AML-193 (cell line): ENCODE results near the gene PRKAR1A.

Experiments
- DNase-seq, 2 experiments: peaks; one replicate each; lab custom pipeline; 2025; lab: John Stamatoyannopoulos, UW

The PRKAR1A gene

GRCh38 chr17:68542698-68543463 is 30.7 kb downstream of the PRKAR1A start:
- no peak for DNase-seq

- DNase-seq, result no peak
These were observed 32.1 kb downstream of the PRKAR1A start for GRCh38 chr17:68544111-68544915.

DNA sequence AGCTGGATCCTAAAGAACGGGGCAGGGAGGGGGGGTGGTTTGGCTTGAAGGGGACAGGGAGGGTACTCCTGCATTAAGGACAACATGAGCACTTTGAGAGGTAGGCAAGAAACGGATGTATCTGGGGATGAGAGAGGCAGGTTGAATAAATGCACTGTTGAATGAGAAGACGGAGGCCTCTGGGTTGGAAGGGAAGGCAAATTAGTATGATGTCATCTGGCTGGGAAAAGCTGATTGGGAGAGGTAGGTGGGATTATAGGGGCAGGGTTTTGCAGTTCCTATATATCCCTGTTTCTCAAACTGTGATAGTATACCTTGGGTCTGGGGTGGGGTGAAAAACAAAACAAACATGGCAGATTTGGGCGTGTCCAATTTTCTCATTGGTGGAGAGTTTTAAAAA is 44.3 kb downstream of the PRKAR1A start:
- no peak for DNase-seq

- no peak for DNase-seq
These were observed 47.1 kb downstream of the PRKAR1A start for GRCh38 chr17:68559316-68559715.

DNA sequence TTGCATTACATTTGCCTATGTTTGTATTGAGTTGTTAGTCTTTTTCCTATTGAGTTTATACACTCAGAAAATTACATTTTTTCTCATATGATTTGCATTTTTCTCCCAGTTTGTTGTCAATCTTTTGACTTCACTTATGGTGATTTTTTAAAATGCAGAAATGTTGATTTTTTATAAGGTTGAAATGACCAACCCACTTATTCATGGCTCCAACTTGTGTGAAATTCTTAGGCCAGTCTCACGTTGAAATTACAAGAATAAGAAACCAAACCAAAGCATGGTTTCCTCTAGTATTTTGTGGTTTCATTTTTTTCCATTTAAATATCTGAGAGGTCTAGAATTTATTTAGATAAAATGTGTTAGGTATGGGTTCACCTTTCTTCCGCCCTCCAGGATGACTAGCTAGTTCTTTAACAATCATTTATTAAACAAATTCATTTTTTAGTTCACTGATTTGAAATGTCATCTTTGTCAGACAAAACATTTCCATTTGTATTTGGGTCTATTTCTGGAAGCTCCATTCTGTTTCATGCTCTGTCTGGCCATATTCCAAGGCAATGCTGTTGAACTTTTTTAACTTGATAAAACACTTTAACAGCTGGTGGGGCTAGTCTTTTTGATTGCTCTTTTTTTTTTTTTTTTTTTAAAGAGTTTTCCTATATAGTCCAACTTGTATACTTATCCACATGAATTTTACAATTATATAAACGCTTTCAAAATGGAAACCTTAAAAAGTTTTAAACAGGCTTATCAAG is 48.9 kb downstream of the PRKAR1A start:
- DNase-seq, result no peak

DNA sequence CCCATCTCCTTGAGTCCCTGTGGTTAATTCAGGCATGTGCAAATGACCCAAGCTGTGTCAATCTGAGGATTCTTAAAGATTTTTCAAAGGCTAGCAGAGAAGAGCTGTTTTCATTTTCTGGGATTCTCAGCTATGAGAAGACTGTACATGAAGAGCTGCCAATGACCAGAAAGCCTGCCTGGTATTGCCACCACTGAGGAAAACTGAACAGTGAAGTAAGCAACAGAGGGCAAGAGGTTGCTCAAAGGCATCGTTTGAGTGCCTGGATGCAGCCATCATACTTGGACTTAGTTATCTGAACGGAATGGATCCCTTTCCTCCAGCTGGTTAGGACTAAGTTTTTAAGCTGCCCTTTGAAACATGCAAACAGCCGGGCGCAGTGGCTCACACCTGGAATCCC is 50.5 kb downstream of the PRKAR1A start:
- DNase-seq, result no peak

DNA sequence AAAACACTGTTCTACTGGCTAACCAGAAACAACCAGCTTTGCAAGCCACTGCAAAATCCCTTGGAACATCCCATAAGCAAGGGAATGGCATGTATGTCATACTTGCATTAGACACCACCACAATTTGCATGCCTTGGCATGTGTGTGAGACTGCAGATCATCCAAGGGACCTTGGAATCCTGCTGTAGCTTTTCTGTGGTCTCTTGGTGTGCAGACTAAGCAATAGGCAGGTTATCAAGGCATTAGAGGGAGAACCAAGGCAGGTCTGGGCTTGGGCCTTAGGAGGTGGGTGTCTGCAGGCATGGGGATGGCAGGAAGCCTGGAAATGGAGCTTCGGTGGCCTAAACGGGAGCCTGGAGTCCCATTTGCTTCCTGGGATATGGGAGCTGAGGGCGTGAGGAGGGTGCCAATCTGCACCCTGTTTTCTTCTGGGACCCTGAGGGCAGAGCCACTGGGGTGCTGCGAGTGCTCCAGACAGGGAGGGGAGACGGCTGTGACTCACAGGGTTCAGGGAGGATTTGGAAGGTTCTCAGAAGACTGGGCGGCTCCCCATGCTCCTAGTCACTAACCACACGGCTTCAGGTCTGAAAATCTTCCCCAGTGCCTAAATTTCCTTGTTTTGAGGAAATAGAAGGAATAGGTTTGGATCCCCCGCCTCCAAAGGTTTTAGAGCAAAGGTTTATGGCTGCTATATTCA is 52.3 kb downstream of the PRKAR1A start:
- no peak for DNase-seq

DNA sequence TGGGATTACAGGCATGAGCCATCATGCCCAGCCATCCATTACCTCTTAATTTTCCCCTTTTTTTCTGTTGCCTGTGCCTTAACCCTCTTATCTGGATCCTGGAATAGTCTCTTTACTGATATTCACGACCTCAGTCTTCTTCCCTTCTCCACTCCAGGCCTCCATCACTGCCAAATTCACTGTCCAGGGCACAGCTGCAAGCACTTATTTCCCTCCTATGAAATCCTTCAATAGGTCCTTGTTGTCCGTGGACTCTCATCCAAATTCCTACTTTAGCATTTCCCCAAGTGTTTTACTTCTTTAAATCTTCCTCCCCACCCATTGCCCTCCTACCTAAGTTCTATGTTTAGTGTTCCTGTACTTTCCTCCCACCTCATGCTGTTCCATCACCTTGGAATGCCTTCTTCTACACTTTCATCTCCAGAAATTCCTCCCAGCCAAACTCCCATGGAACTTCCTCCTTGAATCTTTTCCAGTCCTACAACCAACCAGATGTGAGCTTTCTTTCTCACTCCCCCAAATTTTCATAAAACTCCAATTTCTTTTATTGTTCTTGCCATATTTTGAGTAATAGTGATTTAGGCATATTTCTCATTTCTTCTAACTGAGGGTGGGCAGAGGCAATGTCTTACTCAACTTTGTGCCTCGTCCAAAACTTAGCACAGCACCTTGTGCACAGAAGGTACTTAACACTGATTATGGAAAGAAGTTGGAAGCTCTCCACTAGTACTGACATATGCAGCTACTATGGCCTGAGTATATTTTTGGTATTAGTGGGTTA is 53.6 kb downstream of the PRKAR1A start:
- no peak for DNase-seq

DNA sequence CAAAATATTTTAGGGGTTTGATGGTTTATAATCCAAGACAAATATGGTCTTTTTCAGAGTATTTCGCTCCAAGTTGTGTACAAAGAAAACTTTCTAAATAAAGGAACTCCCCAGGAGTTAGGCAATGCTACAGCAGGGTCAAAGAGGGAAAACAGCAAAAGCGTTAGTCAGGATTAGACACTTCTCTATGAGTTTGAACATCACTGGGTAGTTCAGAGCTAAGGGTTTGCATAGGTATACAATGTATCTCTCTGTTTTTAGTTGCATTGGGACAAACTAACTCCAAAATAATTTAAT is 54.2 kb downstream of the PRKAR1A start:
- DNase-seq, result no peak

DNA sequence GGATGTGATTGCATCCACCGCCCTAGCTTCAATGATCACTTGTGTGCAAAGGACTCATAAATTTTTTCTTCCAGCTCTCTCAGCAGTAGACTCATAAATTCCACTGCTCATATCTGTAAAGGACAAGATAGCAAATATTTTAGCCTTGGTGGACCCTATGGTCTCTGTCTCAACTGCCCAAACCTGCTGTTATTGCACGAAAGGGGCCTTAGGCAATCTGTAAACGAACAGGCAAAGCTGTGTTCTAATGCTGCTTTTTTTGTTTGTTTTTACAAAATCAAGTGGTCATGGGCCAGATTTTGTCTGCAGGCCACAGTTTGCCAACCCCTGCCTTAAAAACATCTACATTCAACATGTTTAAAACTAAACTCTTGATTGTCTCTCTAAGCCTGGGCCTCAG is 54.8 kb downstream of the PRKAR1A start:
- DNase-seq, result no peak

- DNase-seq, result no peak
These were observed 55.4 kb downstream of the PRKAR1A start for GRCh38 chr17:68567581-68567980.

GRCh38 chr17:68568581-68568980 is 56.4 kb downstream of the PRKAR1A start:
- DNase-seq, result no peak

DNA sequence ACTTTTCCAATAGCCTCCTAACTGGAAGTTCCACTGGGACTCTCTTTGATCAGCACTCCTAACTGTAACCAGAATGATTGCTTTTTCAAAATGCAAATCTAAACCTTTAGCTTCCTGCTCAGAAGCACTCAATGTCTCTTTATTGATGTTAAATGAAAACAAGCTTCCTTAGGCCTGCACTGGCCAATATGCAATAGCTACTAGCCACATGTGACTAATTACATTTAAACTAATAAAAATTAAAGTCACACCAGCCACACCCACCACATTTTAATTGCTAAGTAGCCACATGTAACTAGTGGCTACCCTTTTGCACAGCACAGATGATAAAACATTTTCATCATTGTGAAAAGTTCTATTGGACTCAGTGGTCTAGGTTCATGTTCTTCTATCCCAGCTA is 57.1 kb downstream of the PRKAR1A start:
- no peak for DNase-seq

DNA sequence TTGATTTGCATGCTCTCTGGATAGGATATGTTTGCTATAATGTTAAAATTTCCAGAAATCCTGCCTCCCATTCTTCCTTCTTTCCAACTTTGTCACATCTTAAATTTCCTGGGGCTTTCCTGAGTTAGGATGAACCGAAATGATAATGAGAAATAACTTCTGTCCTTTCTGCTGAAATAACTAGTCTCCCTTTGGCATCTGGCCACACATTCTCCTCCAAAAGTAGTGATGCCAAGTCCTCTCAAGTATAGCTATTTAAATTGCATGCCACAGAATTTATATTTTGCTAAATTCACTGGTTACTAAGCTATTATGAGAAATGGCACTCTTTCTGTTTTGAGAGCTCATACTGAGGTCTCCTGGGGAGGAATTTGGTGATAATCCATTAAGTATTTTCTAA is 58.3 kb downstream of the PRKAR1A start:
- no peak for DNase-seq

- peak; percentile 9 to 29 for DNase-seq
These were observed 60.1 kb downstream of the PRKAR1A start for GRCh38 chr17:68572138-68572842.

GRCh38 chr17:68573338-68573737 is 61.1 kb downstream of the PRKAR1A start:
- DNase-seq, result no peak

- no peak for DNase-seq
These were observed 63.9 kb downstream of the PRKAR1A start for GRCh38 chr17:68576137-68576536.

DNA sequence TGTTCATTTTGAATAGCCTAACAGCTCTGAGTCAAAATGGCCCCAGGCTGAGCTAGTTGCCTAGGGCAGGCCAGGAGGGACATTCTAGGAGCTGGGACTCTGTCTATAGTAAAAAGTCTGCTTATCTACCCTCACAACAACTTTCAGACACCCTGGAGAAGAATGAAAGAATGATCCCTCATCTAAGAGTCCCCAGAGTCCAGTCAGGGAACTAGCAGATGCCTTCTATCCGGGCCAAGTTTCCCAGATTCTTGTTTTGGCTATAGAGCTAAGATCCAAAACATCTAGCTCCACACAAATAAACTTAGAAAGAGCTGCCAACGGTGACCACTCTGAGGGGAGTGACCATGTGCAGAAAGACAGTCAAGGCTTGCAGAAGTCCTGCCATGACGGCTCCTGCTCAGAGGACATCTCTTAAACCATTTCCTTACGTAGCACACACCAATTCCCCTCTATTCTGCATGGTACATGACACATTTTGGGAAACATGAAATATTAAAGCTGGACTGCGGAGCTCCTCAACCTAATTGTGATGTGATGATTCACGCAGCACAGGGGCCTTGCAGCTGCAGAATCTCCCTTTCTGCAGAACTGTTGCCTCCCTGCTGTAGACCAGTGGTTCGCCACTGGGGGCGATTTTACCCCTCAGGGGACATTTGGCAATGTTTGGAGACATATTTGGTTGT is 64.7 kb downstream of the PRKAR1A start:
- no peak for DNase-seq

DNA sequence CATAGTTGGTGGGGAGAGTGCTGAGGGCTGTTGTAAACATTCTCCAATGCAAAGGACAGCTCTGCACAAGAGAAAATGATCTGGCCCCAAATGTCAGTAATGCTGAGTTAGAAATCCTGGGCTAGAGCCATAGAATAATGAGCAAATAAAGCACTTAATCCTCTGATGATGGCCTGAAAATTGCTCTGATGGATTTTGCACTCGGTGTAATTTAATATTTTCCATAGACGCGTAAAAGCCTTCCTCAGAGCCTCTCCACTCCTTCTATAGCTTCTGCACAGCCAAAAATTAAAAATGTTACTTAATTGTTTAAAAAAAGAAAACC is 65.2 kb downstream of the PRKAR1A start:
- no peak for DNase-seq

GRCh38 chr17:68578236-68578635 is 66.0 kb downstream of the PRKAR1A start:
- DNase-seq, result no peak
